Retinal pigment epithelial cell (primary cell): ENCODE results near the gene WWOX.

ENCODE experiments used
- DNase-seq: peaks from one replicate; pipeline ENCODE4 v3.0.0-alpha.2; 2010; ENCODE audit warnings: low read depth
- H3K4me3 ChIP-seq: 2 replicates; pipeline ENCODE4 v1.5.1; 2011; ENCODE audit warnings: mild to moderate bottlenecking, low read length, control low read depth, moderate library complexity
- TF ChIP-seq, protein P1 (sequence below): conservative IDR thresholded peaks from 2 replicates; pipeline ENCODE4 v1.5.1; 2011; ENCODE audit warnings: low read depth, low read length, control low read depth, inconsistent platforms

The WWOX gene

DNA sequence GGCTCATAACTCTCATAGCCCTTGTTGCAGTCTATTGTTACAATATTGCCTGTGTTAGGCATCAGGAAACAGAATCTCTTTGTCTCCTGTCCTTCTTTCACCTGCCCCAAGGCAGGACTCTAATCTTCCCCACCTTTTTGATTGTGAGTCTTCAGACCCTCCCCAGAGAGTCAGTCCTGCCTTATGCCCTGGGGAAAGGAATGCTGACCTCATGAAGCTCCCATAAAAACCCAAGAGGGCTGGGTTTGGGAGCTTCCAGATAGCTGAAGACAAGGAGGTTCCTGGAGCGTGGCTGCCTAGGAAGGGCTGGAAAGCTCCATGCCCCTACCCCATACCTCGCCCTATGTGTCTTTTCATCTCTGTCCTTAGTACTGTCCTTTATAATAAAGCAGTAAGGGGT is 688.8 kb downstream of the WWOX start:
- TF ChIP-seq, protein P1, sequence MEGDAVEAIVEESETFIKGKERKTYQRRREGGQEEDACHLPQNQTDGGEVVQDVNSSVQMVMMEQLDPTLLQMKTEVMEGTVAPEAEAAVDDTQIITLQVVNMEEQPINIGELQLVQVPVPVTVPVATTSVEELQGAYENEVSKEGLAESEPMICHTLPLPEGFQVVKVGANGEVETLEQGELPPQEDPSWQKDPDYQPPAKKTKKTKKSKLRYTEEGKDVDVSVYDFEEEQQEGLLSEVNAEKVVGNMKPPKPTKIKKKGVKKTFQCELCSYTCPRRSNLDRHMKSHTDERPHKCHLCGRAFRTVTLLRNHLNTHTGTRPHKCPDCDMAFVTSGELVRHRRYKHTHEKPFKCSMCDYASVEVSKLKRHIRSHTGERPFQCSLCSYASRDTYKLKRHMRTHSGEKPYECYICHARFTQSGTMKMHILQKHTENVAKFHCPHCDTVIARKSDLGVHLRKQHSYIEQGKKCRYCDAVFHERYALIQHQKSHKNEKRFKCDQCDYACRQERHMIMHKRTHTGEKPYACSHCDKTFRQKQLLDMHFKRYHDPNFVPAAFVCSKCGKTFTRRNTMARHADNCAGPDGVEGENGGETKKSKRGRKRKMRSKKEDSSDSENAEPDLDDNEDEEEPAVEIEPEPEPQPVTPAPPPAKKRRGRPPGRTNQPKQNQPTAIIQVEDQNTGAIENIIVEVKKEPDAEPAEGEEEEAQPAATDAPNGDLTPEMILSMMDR: no peak
- DNase-seq: no peak
- H3K4me3 ChIP-seq: no peak overlapping the region

DNA sequence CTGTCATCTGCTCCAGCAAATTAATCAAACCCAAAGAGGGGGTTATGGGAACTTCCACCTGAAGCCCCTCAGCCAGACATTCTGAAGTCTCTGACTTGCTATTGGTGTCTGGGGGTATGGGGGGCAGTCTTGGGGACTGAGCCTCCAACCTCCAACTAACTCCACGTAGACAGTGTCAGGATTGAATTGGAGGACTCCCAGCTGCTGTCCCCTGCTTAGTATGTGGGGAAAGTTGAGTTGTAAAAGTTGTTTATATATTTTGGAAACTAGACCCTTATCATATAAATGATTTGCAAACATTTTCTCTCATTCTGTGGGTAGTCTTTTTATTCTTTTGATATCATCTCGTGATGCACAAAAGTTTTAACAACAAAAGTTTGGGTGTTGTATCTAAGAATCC is 689.2 kb downstream of the WWOX start:
- H3K4me3 ChIP-seq: no peak overlapping the region
- no peak for DNase-seq
- TF ChIP-seq, protein P1: no peak

DNA sequence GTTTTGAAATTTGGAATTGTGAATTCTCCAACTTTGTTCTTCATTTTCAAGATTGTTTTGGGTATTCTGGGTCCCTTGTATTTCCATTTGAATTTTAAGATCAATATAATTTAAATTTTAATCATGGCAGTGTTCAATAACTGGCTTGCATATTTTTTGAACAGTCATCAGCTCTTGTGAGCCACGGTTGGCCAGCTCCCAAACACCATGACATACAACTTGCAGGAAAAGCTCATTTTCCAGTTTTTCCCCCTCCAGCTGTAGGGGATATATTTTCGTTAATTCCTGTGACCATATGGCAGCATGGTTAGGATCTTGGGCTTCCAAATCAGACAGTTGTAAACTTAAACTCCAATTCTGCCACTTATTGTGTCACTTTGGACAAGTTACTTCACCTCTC is 690.1 kb downstream of the WWOX start:
- H3K4me3 ChIP-seq: no peak overlapping the region
- TF ChIP-seq, protein P1: no peak
- DNase-seq: no peak

- DNase-seq: no peak
- TF ChIP-seq, protein P1: no peak
- H3K4me3 ChIP-seq: no peak overlapping the region
Measured at GRCh38 chr16:78791011-78791410, 691.6 kb downstream of the WWOX start.

DNA sequence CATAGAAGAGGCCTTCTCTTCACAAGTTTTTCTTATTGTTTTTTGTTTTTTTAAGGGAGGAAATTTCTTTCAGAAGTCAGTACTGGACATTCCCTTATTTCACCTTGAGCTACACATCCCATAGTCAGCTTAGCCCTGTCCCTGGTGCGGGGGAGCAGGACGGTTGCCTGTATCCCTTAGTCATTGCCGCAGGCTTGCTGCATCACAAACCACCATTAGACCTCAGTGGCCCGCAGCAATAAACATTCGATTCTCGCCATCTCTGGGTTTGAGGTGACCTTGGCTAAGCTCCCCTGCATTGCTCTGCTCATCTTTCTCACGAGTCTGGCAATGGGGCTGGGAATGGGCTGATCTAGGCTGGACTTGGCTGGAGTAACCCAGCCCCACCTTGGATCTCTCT is 692.5 kb downstream of the WWOX start:
- no peak for DNase-seq
- TF ChIP-seq, protein P1: no peak
- no peak overlapping the region for H3K4me3 ChIP-seq

DNA sequence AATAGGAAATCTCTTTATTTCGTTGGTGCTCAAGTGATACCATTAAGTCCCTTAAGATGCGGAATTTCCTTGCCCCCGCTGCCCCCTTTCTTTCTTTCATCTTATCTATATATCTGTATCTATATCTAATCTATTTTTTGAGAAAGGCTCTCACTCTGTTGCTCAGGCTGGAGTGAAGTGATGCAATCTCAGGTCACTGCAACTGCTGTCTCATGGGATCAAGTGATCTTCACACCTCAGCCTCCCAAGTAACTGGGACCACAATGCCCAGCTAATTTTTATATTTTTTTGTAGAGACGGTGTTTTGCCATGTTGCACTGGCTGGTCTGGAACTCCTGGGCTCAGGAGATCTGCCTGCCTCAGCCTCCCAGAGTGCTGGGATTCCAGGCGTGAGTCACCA is 693.5 kb downstream of the WWOX start:
- no peak for DNase-seq
- no peak overlapping the region for H3K4me3 ChIP-seq
- TF ChIP-seq, protein P1: no peak

GRCh38 chr16:78794581-78795250 is 695.3 kb downstream of the WWOX start:
- DNase-seq: no peak
- no peak overlapping the region for H3K4me3 ChIP-seq
- TF ChIP-seq, protein P1: no peak
